Endometrial microvascular endothelial cells (primary cell): ENCODE measurements around the gene FGF22. TPM values are rescaled to one million over a fixed set of nuclear protein-coding genes. Genes with fewer than 3 reads are reported as not detected.
"Not testable (repeated sequence)": the region's sequence is repeated elsewhere in the genome, so short reads cannot be mapped to it uniquely, and the experiment has no call there.

Source experiments
- in situ Hi-C: cut with HindIII; loops from 2 replicates; pipeline ENCODE4 v1.10.0; 2017; ENCODE audit warnings: low sequenced_read_pairs, low pct_unique_long_range_greater_than_20kb; ENCODE audit errors: inconsistent ontology term
- total RNA-seq: library from RNA; depleted of rRNA; stranded (reverse); fragments of >200 nt; gene quantifications from one replicate; pipeline ENCODE4 v1.2.3, GENCODE V29; 2015; ENCODE audit errors: inconsistent ontology term

The FGF22 gene
- total RNA-seq, 1 donor from 2014 or later = not detected

DNA sequence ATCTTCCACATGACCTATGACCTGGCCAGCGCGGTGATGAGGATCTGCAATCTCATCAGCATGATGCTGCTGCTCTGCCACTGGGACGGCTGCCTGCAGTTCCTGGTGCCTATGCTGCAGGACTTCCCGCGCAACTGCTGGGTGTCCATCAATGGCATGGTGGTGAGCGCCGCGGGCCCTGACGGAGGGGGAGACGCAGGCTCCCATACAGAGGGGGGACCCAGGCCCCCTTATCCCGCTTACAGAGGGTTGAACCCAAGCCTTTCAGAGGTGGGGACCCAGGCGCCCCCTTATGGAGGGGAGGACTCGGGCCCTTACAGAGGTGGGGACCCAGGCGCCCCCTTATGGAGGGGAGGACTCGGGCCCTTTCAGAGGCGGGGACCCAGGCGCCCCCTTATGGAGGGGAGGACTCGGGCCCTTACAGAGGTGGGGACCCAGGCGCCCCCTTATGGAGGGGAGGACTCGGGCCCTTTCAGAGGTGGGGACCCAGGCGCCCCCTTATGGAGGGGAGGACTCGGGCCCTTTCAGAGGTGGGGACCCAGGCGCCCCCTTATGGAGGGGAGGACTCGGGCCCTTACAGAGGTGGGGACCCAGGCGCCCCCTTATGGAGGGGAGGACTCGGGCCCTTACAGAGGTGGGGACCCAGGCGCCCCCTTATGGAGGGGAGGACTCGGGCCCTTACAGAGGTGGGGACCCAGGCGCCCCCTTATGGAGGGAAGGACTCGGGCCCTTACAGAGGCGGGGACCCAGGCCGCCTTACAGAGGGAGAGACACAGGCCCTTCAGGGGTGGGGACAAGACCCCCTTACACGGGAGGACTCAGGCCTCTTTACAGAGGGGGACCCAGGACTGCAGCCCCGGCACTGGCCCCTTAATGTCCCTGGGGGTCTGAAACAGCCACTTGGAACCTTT, 34.4 kb upstream of the FGF22 start:
- in situ Hi-C loops = not testable (repeated sequence)

DNA sequence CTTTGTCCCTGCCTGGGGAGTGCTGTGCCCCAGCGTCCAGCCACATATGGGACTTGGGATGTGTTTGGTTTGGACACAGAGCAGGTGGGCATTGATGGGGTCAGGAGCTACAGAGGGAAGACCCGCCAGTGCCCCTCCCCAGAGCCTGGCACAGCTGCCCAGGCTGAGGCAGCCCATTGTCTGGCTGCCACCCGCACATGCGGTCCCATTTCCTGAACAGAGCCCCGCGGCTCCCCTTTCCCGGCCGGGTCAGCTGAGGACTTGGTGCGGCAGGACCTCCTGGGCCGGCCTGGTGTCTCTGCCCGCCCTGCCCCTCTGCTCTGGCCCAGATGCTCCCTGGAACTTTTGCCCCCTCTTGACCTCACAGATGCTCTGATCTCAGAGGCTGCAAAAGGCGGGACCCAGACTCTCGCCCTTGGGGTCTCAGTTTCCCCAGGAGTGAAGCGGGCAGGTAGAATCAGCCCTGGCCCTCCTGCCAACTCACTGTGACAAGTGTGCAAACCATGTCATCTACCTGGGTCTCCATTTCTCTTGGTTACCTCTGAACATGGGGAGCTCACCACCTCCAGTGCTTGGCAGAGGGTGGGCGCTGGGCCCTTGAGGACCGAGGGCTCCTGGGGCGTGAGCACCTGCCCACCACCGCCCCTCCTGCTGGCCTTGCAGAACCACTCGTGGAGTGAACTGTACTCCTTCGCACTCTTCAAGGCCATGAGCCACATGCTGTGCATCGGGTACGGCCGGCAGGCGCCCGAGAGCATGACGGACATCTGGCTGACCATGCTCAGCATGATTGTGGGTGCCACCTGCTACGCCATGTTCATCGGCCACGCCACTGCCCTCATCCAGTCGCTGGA, 32.2 kb upstream of the FGF22 start:
- in situ Hi-C loops = no loop called here

DNA sequence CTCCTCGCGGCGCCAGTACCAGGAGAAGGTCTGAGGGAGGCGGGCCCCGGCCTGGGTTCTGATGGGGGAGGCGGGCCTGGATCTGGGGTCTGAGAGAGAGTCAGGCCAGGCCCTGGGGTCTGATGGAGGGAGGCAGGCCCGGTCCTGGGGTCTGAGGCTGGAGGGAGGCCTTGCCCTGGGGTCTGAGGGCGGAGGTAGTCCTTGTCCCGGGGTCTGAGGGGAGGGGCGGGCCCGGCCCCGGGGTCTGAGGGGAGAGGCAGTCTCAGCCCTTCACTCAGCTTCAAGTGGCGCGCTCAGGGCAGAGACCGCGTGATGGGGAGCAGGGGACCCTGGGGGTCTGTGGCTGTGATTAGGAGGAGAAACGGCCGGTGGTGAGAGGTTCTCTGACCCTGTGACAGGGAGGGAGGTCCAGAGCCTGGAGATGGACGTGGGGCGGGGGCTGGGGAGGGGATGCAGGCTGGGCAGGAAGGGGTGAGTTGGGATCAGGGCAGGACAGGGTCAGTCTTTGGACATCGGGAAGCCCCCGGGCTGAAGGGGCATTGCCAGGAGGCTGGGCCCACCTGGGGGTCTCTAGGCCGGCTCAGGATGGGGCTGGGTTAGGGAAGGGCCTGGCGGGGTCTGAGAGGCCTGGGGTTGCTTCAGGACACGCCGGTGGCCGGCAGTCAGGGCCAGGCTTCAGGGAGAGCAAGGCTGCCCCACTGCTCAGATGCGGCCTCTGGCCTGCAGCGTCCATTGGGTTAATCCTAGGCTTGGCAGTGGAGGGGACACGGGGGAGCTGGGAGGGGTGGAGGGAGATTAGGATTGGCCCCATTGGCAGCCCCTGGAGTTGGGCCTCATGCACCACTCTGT, 31.3 kb upstream of the FGF22 start:
- in situ Hi-C loops = no loop called here

DNA sequence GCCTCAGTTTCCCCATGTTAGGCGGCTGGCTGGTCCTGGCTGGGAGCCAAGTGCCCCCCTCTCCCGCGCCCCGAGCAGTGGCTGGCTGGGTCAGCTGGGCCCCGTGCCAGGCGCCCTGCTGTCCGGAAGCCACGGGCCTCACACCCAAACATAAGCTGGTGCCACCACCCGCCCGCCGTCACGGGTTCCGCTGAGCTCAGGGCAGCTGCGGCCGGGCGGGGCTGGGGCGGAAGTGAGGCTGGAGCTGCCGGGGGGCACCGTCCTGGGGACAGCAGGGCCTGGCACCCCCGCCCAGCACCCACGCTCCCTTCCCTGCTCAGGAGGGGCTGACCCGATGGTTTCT, 30.7 kb upstream of the FGF22 start:
- in situ Hi-C loops = no loop called here

DNA sequence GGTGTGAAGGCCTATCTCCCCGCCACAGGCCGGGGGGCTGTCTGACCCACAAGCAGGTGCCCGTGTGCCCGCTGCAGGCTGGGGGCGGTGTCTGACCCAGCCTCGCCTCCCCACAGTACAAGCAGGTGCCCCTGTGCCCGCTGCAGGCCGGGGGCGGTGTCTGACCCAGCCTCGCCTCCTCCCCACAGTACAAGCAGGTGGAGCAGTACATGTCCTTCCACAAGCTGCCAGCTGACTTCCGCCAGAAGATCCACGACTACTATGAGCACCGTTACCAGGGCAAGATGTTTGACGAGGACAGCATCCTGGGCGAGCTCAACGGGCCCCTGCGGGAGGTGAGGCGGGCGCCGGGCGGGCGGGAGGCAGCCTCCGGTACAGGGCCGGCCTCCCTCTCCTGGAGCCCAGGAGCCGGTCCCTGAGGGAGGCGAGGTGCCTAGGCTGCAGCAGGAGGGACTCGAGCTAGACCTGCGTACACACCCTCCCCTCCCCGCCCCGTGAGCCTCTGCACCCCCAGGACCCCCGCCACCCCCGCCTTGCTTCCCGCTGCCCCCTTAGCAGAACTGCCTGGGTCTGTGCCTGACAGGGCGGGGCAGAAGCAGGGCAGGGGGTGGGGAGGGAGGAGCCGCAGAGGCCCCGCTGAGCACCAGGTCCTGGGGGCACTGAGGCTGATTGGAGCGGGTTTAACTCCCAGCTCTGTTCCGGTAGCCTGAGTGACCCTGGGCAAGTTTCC, 29.4 kb upstream of the FGF22 start:
- in situ Hi-C loops = no loop called here

DNA sequence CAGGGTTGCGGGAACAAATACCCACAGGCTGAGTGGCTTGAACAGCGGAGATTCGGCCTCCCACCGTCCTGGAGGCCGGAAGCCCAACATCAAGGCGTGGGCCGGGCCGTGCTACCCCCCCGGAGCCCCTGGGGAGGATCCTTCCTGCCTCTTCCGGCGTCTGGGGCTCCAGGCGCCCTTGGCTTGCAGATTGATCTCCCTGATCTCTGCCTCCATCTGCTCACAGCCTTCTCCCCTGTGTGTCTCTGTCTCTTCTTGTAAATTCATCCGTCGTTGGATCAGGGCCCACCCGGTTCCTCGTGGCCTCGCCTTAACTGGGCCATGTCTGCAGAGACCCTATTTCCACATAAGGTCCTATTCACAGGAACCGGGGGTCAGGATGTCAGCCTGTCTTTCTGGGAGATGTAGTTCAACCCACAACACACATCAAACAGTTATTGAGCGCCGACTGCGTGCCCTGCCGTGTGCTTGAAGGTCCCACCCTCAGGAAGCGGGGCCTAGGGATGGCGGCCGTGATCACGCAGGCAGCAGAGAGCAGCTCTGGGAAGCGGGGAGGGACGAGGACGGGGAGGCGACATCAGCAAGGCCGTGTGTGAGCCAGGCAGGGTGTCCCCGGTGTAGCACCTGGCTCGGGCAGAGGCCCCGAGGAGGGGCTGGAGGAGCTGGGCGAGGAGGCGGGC, 28.7 kb upstream of the FGF22 start:
- in situ Hi-C loops = no loop called here

DNA sequence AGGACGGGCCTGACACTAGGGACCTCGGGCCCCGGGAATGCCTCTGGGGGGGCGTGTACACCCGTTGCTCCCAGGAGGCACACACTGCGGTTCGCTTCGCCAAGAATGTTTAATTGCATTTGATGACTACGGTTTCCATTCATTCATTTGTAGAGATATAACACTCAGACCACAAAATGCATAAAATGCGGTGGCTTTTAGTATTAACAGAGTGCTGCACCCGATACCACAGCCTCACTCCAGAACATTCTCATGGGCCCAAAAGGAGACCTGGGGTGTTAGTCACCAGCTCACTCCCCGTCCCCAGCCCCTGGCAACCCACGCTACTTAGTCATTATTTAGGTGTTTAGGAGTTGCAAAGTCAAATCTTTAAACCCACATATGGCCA, 28.2 kb upstream of the FGF22 start:
- in situ Hi-C loops = no loop called here

DNA sequence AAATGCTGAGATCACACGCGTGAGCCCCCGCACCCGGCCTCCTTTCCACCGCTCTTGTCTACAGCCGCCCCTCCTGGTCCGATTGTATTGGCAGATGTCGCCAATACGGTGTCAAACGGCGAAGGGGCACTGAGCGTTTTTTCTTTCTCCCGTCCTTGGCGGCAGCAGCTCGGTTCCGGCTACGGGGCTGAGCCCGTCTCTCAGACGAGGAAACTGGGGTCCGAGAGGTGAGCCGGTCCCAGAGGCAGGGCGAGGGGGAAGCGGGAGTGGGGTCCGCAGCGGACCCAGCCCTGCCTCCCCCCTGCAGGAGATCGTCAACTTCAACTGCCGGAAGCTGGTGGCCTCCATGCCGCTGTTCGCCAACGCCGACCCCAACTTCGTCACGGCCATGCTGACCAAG, 26.7 kb upstream of the FGF22 start:
- in situ Hi-C loops = no loop called here

DNA sequence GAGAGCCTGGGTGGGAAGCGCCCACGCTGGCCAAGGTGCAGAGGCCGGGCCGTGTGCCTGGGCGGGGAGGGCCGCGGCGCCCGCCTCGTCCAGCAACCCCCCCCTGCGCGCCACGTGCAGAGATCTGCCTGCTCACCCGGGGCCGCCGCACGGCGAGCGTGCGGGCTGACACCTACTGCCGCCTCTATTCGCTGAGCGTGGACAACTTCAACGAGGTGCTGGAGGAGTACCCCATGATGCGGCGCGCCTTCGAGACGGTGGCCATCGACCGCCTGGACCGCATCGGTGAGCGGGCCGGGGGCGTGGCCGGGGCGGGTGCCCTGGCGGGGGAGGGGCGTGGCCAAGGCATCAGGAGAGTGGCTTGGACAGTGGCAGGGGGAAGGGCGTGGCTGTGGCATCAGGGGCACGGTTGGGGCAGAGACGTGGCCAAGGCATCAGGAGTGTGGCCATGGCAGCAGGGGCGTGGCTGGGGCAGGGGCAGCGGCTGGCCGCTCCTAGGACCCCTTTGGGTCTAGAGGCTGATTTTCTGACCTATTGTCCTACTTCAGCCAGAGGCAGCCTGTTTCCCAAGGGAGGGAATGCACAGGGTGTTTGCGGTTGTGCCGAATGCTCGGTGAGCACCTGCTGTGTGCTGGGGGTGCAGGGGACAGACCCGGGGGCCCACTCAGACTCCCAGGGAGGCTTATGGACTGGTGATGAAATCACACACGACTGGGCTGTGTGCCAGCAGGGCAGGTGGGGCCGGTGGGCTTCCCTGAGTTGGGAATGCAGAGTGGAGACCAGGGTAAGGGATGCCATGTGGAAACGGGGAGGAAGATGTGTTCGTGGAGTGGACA, 25.7 kb upstream of the FGF22 start:
- in situ Hi-C loops = no loop called here

DNA sequence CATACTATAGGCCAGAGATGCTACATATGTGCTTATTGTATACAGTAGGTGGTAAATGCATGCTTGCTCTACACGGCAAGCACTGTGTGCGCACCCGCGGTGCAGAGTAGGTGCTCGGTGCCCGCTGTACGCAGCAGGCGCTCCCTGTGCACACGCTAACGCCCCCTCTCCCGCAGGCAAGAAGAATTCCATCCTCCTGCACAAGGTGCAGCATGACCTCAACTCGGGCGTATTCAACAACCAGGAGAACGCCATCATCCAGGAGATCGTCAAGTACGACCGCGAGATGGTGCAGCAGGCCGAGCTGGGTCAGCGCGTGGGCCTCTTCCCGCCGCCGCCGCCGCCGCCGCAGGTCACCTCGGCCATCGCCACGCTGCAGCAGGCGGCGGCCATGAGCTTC, 24.1 kb upstream of the FGF22 start:
- in situ Hi-C loops = no loop called here

DNA sequence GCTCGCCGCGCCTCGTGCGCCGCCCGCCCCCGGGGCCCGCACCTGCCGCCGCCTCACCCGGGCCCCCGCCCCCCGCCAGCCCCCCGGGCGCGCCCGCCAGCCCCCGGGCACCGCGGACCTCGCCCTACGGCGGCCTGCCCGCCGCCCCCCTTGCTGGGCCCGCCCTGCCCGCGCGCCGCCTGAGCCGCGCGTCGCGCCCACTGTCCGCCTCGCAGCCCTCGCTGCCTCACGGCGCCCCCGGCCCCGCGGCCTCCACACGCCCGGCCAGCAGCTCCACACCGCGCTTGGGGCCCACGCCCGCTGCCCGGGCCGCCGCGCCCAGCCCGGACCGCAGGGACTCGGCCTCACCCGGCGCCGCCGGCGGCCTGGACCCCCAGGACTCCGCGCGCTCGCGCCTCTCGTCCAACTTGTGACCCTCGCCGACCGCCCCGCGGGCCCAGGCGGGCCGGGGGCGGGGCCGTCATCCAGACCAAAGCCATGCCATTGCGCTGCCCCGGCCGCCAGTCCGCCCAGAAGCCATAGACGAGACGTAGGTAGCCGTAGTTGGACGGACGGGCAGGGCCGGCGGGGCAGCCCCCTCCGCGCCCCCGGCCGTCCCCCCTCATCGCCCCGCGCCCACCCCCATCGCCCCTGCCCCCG, 23.5 kb upstream of the FGF22 start:
- in situ Hi-C loops = no loop called here

DNA sequence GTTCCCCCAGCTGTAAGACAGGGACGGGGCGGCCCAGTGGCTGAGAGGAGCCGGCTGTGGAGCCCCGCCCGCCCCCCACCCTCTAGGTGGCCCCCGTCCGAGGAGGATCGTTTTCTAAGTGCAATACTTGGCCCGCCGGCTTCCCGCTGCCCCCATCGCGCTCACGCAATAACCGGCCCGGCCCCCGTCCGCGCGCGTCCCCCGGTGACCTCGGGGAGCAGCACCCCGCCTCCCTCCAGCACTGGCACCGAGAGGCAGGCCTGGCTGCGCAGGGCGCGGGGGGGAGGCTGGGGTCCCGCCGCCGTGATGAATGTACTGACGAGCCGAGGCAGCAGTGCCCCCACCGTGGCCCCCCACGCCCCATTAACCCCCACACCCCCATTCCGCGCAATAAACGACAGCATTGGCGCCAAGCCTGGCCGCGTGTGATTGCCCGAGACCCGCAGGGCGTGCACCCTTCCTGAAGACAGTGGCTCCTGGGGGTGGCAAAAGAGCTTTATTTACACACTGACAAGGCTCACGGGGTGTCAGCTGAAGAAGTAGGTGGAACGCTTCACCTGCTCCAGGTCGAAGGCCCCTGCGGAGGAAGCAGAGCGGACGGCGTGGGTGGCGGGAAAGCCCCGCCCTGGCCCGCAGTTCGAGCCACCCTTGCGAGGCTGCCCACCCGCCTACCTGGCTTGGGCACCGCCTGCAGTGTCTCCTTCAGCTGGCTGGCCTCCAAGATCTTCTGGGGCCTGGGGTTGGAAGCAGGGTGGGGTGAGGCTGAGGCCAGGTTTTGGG, 22.7 kb upstream of the FGF22 start:
- in situ Hi-C loops = no loop called here

DNA sequence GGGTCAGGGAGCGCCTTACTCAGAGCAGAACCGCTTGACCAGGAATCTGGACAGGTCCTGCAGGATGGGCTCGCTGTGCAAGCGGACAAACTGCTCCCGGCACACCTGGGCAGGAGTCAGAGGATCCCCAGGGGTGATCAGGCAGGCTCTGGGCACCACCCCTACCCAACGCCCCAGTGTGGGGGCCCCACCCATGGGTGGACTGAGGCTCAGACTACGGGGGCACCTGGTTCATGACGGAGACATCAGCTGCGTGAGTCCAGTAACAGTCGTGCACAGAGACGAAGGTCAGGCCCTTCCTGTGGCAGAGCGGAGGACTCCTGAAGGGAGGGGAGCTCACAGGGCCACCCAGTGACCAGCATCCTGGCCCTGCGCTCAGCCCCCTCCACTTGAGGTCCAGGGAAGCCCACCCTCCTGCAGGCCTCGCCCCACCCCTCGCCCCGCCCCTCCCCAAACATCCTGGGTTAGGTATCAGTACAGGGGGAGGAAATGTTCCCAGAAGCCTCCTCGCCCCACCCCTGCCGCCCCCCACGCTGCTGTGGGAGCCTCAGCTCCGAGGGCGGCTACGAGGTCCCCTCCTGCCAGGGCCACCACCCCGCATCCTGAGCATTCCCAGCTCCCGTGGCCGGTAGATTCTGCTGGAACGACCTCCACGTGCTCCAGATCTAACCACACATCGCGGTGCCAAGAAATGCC, 22.0 kb upstream of the FGF22 start:
- in situ Hi-C loops = no loop called here

DNA sequence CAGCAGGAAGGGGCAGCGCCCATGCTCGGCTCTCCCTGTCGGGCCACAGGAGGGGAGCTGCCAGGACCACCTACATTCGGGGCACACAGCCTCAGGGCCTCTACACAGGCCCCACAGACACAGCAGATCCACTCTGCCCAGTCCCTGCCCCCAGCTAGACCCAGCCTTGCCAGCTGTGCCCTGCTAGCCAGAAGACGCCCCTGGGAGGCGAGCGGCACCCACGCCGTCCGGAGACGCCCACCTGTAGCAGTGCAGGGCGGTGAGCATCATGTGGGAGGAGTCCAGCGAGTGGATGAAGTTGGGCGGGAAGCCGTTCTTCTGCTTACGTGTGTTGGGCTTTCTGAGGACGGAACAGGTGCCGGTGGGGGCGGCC, 21.4 kb upstream of the FGF22 start:
- in situ Hi-C loops = no loop called here

DNA sequence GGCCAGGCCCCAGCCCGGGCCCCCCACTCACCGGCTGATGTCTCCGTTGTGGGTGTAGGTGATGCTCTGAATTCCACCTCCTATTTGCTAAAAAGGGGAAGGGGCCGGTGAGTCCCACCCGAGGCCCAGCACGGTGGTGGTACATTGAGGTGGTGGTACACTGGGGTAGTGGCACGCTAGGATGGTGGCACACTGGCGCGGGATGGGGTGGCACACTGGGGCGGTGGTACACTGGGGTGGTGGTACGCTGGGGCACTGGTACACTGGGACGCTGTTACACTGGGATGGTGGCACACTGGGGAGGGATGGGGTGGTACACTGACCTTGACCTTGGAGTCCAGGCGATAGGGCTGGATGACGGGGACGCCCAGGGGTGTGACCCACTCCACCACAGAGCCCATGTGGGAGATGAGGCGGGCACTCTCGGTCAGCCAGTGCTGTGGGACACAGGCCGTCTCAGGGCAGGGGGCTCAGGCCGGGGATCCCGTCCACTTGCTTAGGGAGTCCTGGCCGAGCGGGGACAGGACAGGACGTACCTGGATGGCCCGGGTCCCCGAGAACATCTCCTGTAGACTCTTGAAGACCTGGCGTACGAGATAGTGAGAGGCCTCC, 20.9 kb upstream of the FGF22 start:
- in situ Hi-C loops = no loop called here
